Vagina (tissue), 2 donors: ENCODE data around the gene FBXO42. TPM values are rescaled to one million over a fixed set of nuclear protein-coding genes. Genes with fewer than 3 reads are reported as not detected.
A peak's percentile ranks its signal among the peaks of the same experiment; 100 is the strongest.
"Not testable (repeated sequence)": the region's sequence is repeated elsewhere in the genome, so short reads cannot be mapped to it uniquely, and the experiment has no call there.

Source experiments
- DNase-seq, 2 donors: peaks; one replicate each; pipeline ENCODE4 v3.0.0-alpha.2; 2017; ENCODE audit errors: extremely low spot score in 2 of 2
- H3K27ac ChIP-seq: fragments of 200-600 bp; sonication (generic); one replicate; pipeline ENCODE4 v1.5.1; 2019
- H3K27me3 ChIP-seq: fragments of 200-600 bp; sonication (generic); one replicate; pipeline ENCODE4 v1.5.1; 2019
- H3K36me3 ChIP-seq, 2 donors: fragments of 200-600 bp; sonication (generic); one replicate each; pipeline ENCODE4 v1.5.1; 2017 to 2019
- H3K4me1 ChIP-seq: fragments of 200-600 bp; sonication (generic); one replicate; pipeline ENCODE4 v1.5.1; 2019
- H3K4me3 ChIP-seq, 2 donors: fragments of 200-600 bp; sonication (generic); 1 replicate in 1 of 2; 2 replicates in 1 of 2; pipeline ENCODE4 v1.5.1; 2016 to 2019
- H3K9me3 ChIP-seq: fragments of 200-600 bp; sonication (generic); one replicate; pipeline ENCODE4 v1.5.1; 2019
- POLR2A ChIP-seq, 2 donors: fragments of 450-650 bp; IDR thresholded peaks; one replicate each; pipeline ENCODE4 v1.6.1; 2017; ENCODE audit warnings: antibody characterized with exemption in 2 of 2, mild to moderate bottlenecking in 2 of 2, moderate library complexity in 2 of 2
- POLR2AphosphoS5 ChIP-seq, 2 donors: sonication (generic); formaldehyde crosslinking; IDR thresholded peaks; one replicate each; pipeline ENCODE4 v1.9.0; 2017; ENCODE audit warnings: antibody characterized with exemption in 2 of 2, mild to moderate bottlenecking in 2 of 2, low read depth in 1 of 2; ENCODE audit not compliant: insufficient read depth in 1 of 2
- intact Hi-C: fragments of 100-400 bp; cut with DNase I; formaldehyde crosslinking; loops from one replicate; pipeline ENCODE4 v1.15.1; 2023
- total RNA-seq: library from RNA; depleted of rRNA; stranded (reverse); fragments of >200 nt; gene quantifications from one replicate; pipeline ENCODE4 v1.2.3, GENCODE V29; 2016
- TF ChIP-seq, protein P1 (sequence below), 3 experiments: fragments of 450-650 bp in 2 of 3; fragments of 200-600 bp in 1 of 3; sonication (generic) in 1 of 3; IDR thresholded peaks; one replicate each; pipeline ENCODE4 v1.5.1; 2017 to 2019; ENCODE audit warnings: antibody characterized with exemption in 3 of 3, mild to moderate bottlenecking in 2 of 3, moderate library complexity in 2 of 3

Gene FBXO42
- total RNA-seq, 1 donor from 2014 or later, result 24.8 TPM

DNA sequence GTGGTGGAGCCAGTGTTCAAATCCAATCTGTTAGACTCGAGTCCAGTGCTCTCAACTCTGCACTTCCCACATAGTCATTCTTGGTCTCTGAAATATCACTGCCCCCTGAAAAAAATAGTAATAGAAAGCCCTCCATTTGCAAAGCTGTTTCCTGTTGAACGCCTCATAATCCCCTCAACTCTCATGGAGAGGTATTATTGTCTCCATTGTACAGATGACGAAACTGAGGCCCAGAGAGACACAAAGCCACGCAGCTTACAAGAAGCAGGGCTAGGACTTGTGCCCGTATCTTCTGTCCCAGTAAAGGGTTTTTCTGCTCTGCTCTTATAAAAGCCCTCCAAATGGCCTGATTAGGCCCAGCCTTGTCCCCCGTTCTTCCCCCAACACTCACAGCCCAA is 133.6 kb downstream of the FBXO42 start:
- no peaks in the 10 kb centered on the region for H3K36me3 ChIP-seq
- DNase-seq, result no peak
- intact Hi-C loops, result no loop called here
- no peak overlapping the region for H3K27ac ChIP-seq
- no peak overlapping the region for H3K4me3 ChIP-seq
- no peaks in the 10 kb centered on the region for H3K27me3 ChIP-seq
- H3K9me3 ChIP-seq, result no peaks in the 10 kb centered on the region
- H3K4me1 ChIP-seq, result peaks cover 19% of the 10 kb centered on the region
- TF ChIP-seq, protein P1, sequence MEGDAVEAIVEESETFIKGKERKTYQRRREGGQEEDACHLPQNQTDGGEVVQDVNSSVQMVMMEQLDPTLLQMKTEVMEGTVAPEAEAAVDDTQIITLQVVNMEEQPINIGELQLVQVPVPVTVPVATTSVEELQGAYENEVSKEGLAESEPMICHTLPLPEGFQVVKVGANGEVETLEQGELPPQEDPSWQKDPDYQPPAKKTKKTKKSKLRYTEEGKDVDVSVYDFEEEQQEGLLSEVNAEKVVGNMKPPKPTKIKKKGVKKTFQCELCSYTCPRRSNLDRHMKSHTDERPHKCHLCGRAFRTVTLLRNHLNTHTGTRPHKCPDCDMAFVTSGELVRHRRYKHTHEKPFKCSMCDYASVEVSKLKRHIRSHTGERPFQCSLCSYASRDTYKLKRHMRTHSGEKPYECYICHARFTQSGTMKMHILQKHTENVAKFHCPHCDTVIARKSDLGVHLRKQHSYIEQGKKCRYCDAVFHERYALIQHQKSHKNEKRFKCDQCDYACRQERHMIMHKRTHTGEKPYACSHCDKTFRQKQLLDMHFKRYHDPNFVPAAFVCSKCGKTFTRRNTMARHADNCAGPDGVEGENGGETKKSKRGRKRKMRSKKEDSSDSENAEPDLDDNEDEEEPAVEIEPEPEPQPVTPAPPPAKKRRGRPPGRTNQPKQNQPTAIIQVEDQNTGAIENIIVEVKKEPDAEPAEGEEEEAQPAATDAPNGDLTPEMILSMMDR (IDR thresholded peaks at IDR 0.05), result no peak
- TF ChIP-seq POLR2A (IDR thresholded peaks at IDR 0.05) (no peak), POLR2AphosphoS5 (IDR thresholded peaks at IDR 0.05; ENCODE audit: insufficient read depth in 1 of 2, low read depth in 1 of 2) (no peak)

DNA sequence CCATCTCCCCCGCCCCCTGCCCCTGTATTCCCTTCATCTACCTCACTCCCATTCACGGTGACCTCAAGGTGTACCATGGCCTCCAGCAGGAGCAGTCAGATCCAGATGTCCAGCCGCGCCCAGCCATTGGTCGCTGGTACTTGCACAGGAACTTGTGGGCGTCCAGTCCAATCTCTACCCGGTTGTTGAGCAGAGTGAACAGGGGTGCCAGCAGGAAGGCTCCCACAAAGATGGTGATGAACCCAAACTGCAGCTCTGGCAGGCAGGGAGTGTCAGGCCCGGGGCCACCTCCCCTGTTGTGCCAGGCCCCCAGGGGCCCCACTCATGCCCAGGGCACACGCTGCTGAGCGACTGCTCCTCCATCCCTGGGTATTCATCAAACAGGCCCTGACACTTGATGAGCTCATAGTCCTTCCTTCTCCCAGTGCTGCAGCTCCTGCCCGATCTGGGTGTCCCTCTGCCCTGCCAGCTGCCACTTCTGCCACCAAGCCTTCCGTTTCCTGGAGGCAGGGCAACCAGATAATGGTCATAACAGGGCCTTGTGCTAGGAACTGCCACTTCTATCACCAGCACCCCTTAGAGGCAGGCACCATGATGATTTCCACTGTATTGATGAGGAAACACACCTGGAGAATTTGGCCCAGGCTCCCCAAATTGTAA is 134.1 kb downstream of the FBXO42 start:
- DNase-seq, result no peak
- Histone ChIP-seq H3K9me3 (no peaks in the 10 kb centered on the region), H3K27ac (peak overlapping the region; percentile 81), H3K36me3 (no peaks in the 10 kb centered on the region), H3K4me3 (peak overlapping the region; percentile 55 to 60), H3K4me1 (peaks cover 19% of the 10 kb centered on the region), H3K27me3 (no peaks in the 10 kb centered on the region)
- intact Hi-C loops, result no loop called here
- TF ChIP-seq, protein P1 (IDR thresholded peaks at IDR 0.05), result no peak
- no peak for TF ChIP-seq POLR2AphosphoS5 (IDR thresholded peaks at IDR 0.05; ENCODE audit: insufficient read depth in 1 of 2, low read depth in 1 of 2)
- no peak for TF ChIP-seq POLR2A (IDR thresholded peaks at IDR 0.05)

- Histone ChIP-seq H3K27ac (peak overlapping the region; percentile 81), H3K4me1 (peaks cover 28% of the 10 kb centered on the region), H3K4me3 (peak overlapping the region; percentile 55 to 60), H3K36me3 (no peaks in the 10 kb centered on the region), H3K9me3 (no peaks in the 10 kb centered on the region), H3K27me3 (no peaks in the 10 kb centered on the region)
- peak in 1 of 2 donors; percentile 97 for DNase-seq
- intact Hi-C loops, result no loop called here
- TF ChIP-seq POLR2A (IDR thresholded peaks at IDR 0.05) (peak in 1 of 2 donors; percentile 57), POLR2AphosphoS5 (IDR thresholded peaks at IDR 0.05; ENCODE audit: insufficient read depth in 1 of 2, low read depth in 1 of 2) (peak; percentile 21 to 87)
- TF ChIP-seq, protein P1 (IDR thresholded peaks at IDR 0.05), result no peak
These were observed 135.1 kb downstream of the FBXO42 start for GRCh38 chr1:16217061-16217785.

- peak overlapping the region; percentile 55 to 60 for H3K4me3 ChIP-seq
- H3K4me1 ChIP-seq, result peaks cover 36% of the 10 kb centered on the region
- intact Hi-C loops, result no loop called here
- H3K36me3 ChIP-seq, result no peaks in the 10 kb centered on the region
- peak overlapping the region; percentile 81 for H3K27ac ChIP-seq
- peak in 1 of 2 donors; percentile 23 for TF ChIP-seq POLR2AphosphoS5 (IDR thresholded peaks at IDR 0.05; ENCODE audit: insufficient read depth in 1 of 2, low read depth in 1 of 2)
- TF ChIP-seq POLR2A (IDR thresholded peaks at IDR 0.05), result no peak
- TF ChIP-seq, protein P1 (IDR thresholded peaks at IDR 0.05), result no peak
- H3K9me3 ChIP-seq, result no peaks in the 10 kb centered on the region
- no peaks in the 10 kb centered on the region for H3K27me3 ChIP-seq
- DNase-seq, result no peak
These were observed 136.2 kb downstream of the FBXO42 start for GRCh38 chr1:16215882-16216753.

GRCh38 chr1:16215240-16215639 is 137.0 kb downstream of the FBXO42 start:
- H3K9me3 ChIP-seq, intact Hi-C loops, DNase-seq, H3K27me3 ChIP-seq, H3K36me3 ChIP-seq, H3K4me3 ChIP-seq, H3K27ac ChIP-seq: not testable (repeated sequence)
- peaks cover 42% of the 10 kb centered on the region for H3K4me1 ChIP-seq

DNA sequence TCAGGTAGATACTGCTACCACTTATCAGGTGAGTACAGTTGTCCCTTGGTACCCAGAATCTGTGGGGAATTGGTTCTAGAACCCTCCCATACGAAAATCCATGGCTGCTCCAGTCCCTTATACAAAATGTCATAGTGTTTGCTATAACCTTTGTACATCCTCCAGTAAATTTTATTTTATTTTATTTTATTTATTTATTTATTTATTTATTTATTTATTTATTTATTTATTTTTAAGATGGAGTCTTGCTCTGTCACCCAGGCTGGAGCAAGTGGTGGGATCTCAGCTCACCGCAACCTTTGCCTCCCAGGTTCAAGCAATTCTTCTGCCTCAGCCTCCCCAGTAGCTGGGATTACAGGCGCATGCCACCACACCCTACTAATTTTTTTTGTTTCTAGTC is 138.7 kb downstream of the FBXO42 start:
- H3K4me3 ChIP-seq, H3K27me3 ChIP-seq, H3K9me3 ChIP-seq, intact Hi-C loops, DNase-seq, H3K36me3 ChIP-seq, H3K27ac ChIP-seq: not testable (repeated sequence)
- H3K4me1 ChIP-seq, result peaks cover 54% of the 10 kb centered on the region
